WI38 (cell line): ENCODE measurements around the gene SCGB1A1.

ENCODE experiments used
- H3K4me3 ChIP-seq: 2 replicates; pipeline ENCODE4 v1.5.1; 2011; ENCODE audit warnings: low read depth, mild to moderate bottlenecking, control low read depth, low read length
- TF ChIP-seq, protein P1 (sequence below): IDR thresholded peaks from 2 replicates; pipeline ENCODE4 v1.5.1; 2012; ENCODE audit warnings: low read depth, mild to moderate bottlenecking, control low read depth, low read length

The SCGB1A1 gene

DNA sequence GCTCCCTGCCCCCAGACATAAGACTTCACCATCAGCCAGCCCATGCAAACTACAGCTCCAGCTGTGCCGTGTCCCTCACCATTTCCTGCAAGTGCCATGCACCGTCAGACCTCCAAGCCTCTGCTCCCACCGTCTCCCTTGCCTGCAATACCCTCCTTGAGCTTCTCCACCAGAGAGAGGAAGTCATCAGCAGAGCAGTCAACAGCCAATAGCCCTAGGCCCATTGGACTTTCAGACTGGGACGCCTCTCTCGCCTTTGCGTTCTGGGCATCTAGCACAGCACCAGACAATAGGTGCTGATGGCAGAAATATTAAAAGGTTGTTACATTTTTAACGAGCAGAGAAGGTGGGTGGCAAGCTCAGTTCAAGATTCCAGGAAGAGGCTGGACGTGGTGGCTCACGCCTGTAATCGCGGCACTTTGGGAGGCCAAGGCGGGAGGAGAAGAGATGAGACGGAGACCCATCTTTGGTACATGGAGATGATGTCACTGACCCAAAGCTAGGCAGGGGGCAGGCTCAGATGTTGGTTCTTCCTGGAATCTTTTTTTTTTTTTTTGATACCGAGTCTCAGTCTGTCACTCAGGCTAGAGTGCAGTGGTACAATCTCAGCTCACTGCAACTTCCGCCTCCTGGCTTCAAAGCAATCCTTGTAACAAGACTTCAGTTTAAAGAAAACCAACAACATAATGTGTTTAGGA is 31.9 kb downstream of the SCGB1A1 start:
- TF ChIP-seq, protein P1, sequence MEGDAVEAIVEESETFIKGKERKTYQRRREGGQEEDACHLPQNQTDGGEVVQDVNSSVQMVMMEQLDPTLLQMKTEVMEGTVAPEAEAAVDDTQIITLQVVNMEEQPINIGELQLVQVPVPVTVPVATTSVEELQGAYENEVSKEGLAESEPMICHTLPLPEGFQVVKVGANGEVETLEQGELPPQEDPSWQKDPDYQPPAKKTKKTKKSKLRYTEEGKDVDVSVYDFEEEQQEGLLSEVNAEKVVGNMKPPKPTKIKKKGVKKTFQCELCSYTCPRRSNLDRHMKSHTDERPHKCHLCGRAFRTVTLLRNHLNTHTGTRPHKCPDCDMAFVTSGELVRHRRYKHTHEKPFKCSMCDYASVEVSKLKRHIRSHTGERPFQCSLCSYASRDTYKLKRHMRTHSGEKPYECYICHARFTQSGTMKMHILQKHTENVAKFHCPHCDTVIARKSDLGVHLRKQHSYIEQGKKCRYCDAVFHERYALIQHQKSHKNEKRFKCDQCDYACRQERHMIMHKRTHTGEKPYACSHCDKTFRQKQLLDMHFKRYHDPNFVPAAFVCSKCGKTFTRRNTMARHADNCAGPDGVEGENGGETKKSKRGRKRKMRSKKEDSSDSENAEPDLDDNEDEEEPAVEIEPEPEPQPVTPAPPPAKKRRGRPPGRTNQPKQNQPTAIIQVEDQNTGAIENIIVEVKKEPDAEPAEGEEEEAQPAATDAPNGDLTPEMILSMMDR, result no peak
- H3K4me3 ChIP-seq, result no peak overlapping the region

DNA sequence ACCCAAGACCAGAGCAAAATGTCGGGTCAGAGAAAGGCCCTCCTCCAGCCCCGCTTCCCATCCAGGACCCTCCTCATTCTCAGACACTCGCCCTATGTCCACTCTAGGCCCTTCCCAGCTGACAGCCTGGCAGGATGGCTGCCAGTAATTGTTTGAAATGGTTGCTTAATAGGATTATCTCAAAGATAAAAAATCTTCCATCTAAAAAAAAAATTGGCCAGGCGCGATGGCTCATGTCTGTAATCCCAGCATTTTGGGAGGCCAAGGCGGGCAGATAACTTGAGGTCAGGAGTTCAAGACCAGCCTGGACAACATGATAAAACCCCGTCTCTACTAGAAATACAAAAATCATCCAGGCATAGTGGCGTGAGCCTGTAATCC is 32.4 kb downstream of the SCGB1A1 start:
- TF ChIP-seq, protein P1, result no peak
- no peak overlapping the region for H3K4me3 ChIP-seq

DNA sequence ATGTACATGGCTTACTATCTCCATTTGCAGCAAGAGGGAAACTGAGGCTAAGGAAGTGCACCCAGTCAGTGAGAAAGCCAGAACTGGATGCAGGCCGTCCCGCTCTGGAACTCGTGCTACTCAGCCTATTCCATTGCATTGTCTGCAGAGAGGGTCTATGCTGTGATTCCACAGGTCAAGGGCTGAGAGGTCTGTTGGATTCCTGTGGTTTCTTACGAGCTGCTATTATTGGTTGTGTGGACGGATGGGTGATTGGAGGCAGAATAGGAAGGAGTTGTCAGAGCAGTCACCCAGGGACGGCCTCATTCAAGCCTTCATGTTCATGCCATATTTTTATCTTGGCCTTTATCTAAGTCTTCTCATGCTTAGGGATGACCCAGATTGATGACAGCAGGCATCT is 33.4 kb downstream of the SCGB1A1 start:
- TF ChIP-seq, protein P1, result no peak
- H3K4me3 ChIP-seq, result no peak overlapping the region

DNA sequence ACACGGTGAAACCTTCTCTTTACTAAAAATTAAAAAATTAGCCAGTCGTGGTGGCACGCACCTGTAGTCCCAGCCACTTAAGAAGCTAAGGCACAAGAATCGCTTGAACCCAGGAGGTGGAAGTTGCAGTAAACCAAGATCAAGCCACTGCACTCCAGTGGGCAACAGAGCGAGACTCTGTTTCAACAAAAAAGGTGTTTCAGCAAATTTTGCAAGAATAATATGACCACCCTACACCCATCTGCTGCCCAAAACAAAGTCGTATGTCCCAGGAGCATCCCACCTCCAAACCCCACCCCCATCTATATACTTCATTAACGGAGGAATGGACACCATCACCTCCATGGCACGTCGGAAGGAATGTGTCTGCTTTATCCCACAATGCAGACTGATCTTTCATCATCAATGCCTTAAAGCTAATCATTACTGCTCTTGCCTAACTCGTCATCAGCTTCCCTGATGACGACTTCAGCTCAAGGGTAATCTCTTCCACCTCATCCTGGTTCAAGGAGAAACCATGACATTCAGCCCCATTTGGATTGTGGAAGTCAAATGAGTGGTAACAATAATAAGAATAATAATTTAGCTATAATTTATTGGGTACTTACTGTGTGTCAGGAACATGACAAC is 34.1 kb downstream of the SCGB1A1 start:
- TF ChIP-seq, protein P1, result no peak
- H3K4me3 ChIP-seq, result no peak overlapping the region

DNA sequence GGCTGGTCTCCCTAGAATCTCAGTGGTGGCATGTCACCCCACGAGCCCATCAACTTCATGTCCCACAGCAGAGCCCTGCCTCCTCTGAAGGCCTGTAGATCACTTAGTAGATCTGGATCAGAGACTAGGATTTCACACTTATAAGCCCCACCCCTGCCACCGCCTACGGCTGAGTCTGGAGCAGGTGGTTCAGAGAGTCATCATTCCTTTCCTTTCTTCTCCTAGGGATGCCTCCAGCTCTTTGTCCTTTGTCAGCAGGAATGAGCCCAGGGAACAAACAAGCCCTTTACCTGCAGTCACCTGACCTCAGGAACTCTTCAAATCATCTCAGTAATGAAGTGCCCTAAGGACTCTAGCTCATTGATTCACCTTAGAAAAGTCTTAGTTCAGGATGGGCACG is 37.8 kb downstream of the SCGB1A1 start:
- no peak overlapping the region for H3K4me3 ChIP-seq
- TF ChIP-seq, protein P1, result no peak

DNA sequence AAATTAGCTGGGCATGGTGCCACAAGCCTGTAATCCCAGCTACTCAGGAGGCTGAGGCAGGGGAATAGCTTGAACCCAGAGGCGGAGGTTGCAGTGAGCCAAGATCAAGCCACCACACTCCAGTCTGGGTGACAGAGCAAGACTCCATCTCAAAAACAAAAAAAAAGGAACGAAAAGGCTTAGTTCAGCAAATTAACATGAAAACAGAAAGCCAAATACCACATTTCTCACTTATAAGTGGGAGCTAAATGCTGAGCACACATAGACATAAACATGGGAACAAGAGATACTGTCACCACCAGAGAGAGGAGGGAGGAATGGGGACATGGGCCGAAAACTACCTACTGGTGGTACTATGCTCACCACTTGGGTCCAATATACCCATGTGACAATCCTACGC is 38.6 kb downstream of the SCGB1A1 start:
- TF ChIP-seq, protein P1, result no peak

DNA sequence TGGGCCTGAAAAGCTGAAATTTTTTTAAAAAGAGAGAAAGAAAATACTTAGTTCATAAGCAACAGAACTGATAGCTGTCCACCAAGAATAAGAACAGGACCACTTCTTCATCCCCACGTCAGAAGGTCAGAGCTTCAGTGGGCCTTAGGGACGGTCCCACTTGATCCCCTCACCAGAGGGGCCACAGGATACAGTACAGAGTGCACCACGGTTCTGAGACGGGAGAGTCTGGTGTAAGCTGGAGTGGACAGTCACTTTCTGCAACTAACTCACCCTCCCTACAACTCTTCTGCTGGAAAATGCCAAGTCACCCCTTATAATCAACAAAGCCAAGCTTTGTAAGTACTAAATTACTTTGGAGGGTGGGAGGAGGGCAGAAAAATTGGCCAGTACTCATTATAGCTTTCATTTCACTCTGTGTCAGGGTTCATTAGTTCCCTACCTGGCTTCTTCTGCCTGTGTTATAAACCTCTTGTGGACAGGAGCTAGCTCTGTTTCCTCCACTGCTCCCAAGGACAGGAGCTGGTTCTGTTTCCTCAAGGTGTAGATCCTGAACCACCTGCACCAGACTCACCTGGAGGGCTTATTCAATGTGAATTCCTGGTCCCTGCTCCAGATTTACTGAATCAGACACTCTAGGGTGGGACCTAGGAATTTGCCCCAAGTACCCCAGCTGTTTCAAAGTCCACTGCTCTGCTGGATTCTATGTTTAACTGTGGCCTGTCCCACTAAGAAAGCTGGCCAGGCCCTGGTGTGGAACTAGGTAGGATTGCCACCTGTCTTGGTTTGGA is 39.6 kb downstream of the SCGB1A1 start:
- H3K4me3 ChIP-seq, result no peak overlapping the region
- TF ChIP-seq, protein P1, result no peak

More for the DNA sequence above, 38.6 kb downstream of the SCGB1A1 start:
- no peak overlapping the region for H3K4me3 ChIP-seq
